ENCODE data around the gene BABAM2. TPM values are rescaled to one million over a fixed set of nuclear protein-coding genes. Genes with fewer than 3 reads are reported as not detected.

The BABAM2 gene
- total and polyA plus RNA-seq, 9 of the 15 experiments (the other 6 are each of a cell fraction or from before 2014, with no cell fraction given): 10.9 to 37.4 (median 25.6) TPM

- Histone ChIP-seq H3K79me2 (ENCODE audit: control insufficient read depth, insufficient read depth, low read length) (no peaks in the 10 kb centered on the region), H3K4me2 (ENCODE audit: insufficient read depth, low read length) (no peak overlapping the region), H3K27ac (ENCODE audit: extremely low read depth, low read depth, low read length) (no peak overlapping the region), H2AFZ (ENCODE audit: low read depth, low read length) (no peak overlapping the region), H3K4me1 (replicated peaks in 1 of 2; ENCODE audit: control insufficient read depth in 2 of 2, insufficient read depth in 2 of 2, low read length in 2 of 2) (no peaks in the 10 kb centered on the region), H3K36me3 (ENCODE audit: control insufficient read depth, insufficient read depth, low read length) (0 out of 3 replicates have a peak, but pooled peaks cover 2% of the 10 kb centered on the region), H3K9ac (ENCODE audit: insufficient read depth in 1 of 2, low read depth in 2 of 2, low read length in 2 of 2) (no peak overlapping the region), H3K27me3 (ENCODE audit: control insufficient read depth in 2 of 2, insufficient read depth in 2 of 2, low read length in 2 of 2) (no peaks in the 10 kb centered on the region), H3K4me3 (no peak overlapping the region), H3K9me3 (replicated peaks; ENCODE audit: control insufficient read depth, insufficient read depth, low read depth, low read length) (no peaks in the 10 kb centered on the region), H3K9me1 (ENCODE audit: control insufficient read depth, insufficient read depth, low read length) (no peaks in the 10 kb centered on the region), H4K20me1 (replicated peaks; ENCODE audit: control insufficient read depth, insufficient read depth, low read length) (no peaks in the 10 kb centered on the region)
- TF ChIP-seq MTA2 (IDR thresholded peaks at IDR 0.05; ENCODE audit: low read depth): no peak
- no peak for TF ChIP-seq ZNF764 (CRISPR knock-in tag; IDR thresholded peaks at IDR 0.05; ENCODE audit: low read depth)
- no peak for TF ChIP-seq CBX8 (IDR thresholded peaks at IDR 0.05; ENCODE audit: borderline replicate concordance, extremely low read depth, low read depth, low read length, poor library complexity, severe bottlenecking)
- TF ChIP-seq NR1H2 (CRISPR knock-in tag; IDR thresholded peaks at IDR 0.05): no peak
- no peak for TF ChIP-seq ZNF253 (CRISPR knock-in tag; conservative IDR thresholded peaks at IDR 0.05)
- TF ChIP-seq RHOXF2B (CRISPR knock-in tag; conservative IDR thresholded peaks at IDR 0.05): no peak
- TF ChIP-seq ZNF77 (CRISPR knock-in tag; IDR thresholded peaks at IDR 0.05): no peak
- TF ChIP-seq THAP7 (CRISPR knock-in tag; IDR thresholded peaks at IDR 0.05): no peak
- ChIA-PET POLR2A (no interaction called here), CTCF (ENCODE audit: low intra/inter-chr PET ratio) (no interaction called here)
- no peak for FAIRE-seq
- WGBS (ENCODE audit: insufficient coverage, low coverage, missing lambda C conversion rate): 51% methylated on average over 4 of the region's 4 CpGs
- ATAC-seq: no peak
- BruUV-seq (replicated peaks): no TSS peak
- DNase-seq (ENCODE audit: extremely low read depth in 1 of 4, low spot score in 3 of 4): no peak
- in situ Hi-C loops (cut with MboI): no loop called here
- intact Hi-C loops (cut with micrococcal nuclease): no loop called here
Observed at GRCh38 chr2:28296904-28297303, 406.4 kb downstream of the BABAM2 start.
